ENCODE results near the gene OR2W1. TPM values are rescaled to one million over a fixed set of nuclear protein-coding genes. Genes with fewer than 3 reads are reported as not detected.

Gene OR2W1
- total and polyA plus RNA-seq, 2 donors (not counting 3 experiments of a cell fraction or from before 2014, with no cell fraction given), result not detected

DNA sequence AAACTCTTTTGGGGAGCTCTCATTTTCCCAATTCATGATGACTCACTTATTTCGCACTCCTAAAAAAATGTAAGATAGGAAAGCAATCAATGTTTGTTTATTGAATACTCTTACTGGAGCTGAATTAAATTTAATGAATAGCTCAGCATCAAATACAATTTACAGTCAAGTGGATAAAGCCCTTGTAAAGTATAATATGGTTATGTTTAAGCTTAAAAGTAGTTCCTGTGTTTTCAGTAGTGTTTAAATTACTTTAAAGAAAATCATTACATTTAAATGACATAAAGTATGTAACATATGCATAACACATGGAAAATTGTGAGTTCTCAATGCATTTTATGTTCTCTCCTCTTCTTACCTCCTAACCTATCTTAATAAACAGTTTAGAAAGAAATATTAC is 42.2 kb upstream of the OR2W1 start, which contains the start of gene OR2B3:
Gene OR2B3, minus strand, starts transcription at position 101 of the 400 bp plus-strand sequence. Its CDS starts 65 bp downstream, at position 36.
- FAIRE-seq, result no peak
- no peak within 1 kb of the TSS for H3K4me2 ChIP-seq (ENCODE audit: insufficient read depth, low read length)
- H3K9me3 ChIP-seq (replicated peaks; ENCODE audit: control insufficient read depth, insufficient read depth, low read length), result no peaks in the 10 kb centered on the region
- no peaks in the 10 kb centered on the region for H3K9me1 ChIP-seq (replicated peaks; ENCODE audit: control insufficient read depth, extremely low read depth, insufficient read depth, low read length)
- no peak within 1 kb of the TSS for H3K9ac ChIP-seq (replicated peaks; ENCODE audit: extremely low read depth, insufficient read depth, low read length)
- no peak for DNase-seq (ENCODE audit: low read depth, low spot score)
- ChIA-PET CTCF (interaction anchor here (1.1 kb wide), 1 partner anchor 15 kb away, joined by 3 read pairs; no protein-coding TSS in a partner anchor), POLR2A (no interaction called here)
- no peaks in the 10 kb centered on the region for H3K4me1 ChIP-seq (ENCODE audit: control insufficient read depth, extremely low read depth, insufficient read depth, low read length)
- no peaks in the 10 kb centered on the region for H4K20me1 ChIP-seq (replicated peaks; ENCODE audit: control insufficient read depth, extremely low read depth, insufficient read depth, low read length)
- intact Hi-C loops (cut with micrococcal nuclease) (no loop called here), dilution Hi-C loops (cut with MboI; ENCODE audit: extremely low pct_ligation_motif_present, low sequenced_read_pairs) (no loop called here)
- no peaks in the 10 kb centered on the region for H3K79me2 ChIP-seq (ENCODE audit: control insufficient read depth, insufficient read depth, low read length)
- no peak for TF ChIP-seq CTCF (IDR thresholded peaks at IDR 0.05; ENCODE audit: extremely low read depth in 1 of 2, insufficient read depth in 1 of 2, low read depth in 1 of 2, low read length in 2 of 2)
- no peak for TF ChIP-seq FOS (IDR thresholded peaks at IDR 0.05; ENCODE audit: borderline replicate concordance, insufficient read depth, low read length)
- no peak for TF ChIP-seq POLR2A (IDR thresholded peaks at IDR 0.05; ENCODE audit: low read depth, low read length)
- TF ChIP-seq GATA2 (IDR thresholded peaks at IDR 0.05; ENCODE audit: insufficient read depth, insufficient read length, low read depth, low read length), result no peak
- TF ChIP-seq, protein P1, sequence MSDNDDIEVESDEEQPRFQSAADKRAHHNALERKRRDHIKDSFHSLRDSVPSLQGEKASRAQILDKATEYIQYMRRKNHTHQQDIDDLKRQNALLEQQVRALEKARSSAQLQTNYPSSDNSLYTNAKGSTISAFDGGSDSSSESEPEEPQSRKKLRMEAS (IDR thresholded peaks at IDR 0.05; ENCODE audit: insufficient read depth, insufficient read length), result no peak
- TF ChIP-seq POLR2AphosphoS5 (IDR thresholded peaks at IDR 0.05; ENCODE audit: insufficient read depth, low read depth, low read length), result no peak
- TF ChIP-seq JUN (IDR thresholded peaks at IDR 0.05; ENCODE audit: borderline replicate concordance, insufficient read depth, insufficient read length, low read depth), result no peak
- no peak for TF ChIP-seq EZH2 (IDR thresholded peaks at IDR 0.05; ENCODE audit: borderline replicate concordance, low read depth, low read length, severe bottlenecking)
- TF ChIP-seq MYC (IDR thresholded peaks at IDR 0.05; ENCODE audit: low read depth, low read length), result no peak
- no peak within 1 kb of the TSS for H3K27ac ChIP-seq (ENCODE audit: insufficient read depth, low read depth, low read length)
- H2AFZ ChIP-seq (ENCODE audit: low read depth, low read length), result no peak within 1 kb of the TSS
- H3K36me3 ChIP-seq (ENCODE audit: control insufficient read depth in 2 of 2, extremely low read depth in 1 of 2, insufficient read depth in 2 of 2, low read length in 2 of 2), result no peaks in the 10 kb centered on the region
- no TSS peak for BruUV-seq (replicated peaks)
- no peaks in the 10 kb centered on the region for H3K27me3 ChIP-seq (ENCODE audit: control insufficient read depth in 2 of 2, insufficient read depth in 2 of 2, low read length in 2 of 2)
- no peak within 1 kb of the TSS for H3K4me3 ChIP-seq (replicated peaks in 1 of 3; ENCODE audit: insufficient read depth in 1 of 3, low read depth in 1 of 3, low read length in 3 of 3)

Measured in endothelial cell of umbilical vein (primary cell).